RWPE1 (cell line): Measurements from ENCODE around the gene PCDHA1.
"Not testable (repeated sequence)": the region's sequence is repeated elsewhere in the genome, so short reads cannot be mapped to it uniquely, and the experiment has no call there.

Experiments used
- CTCF ChIA-PET: fragments of 350-600 bp; sonication (Branson Sonifier 250); formaldehyde crosslinking; extraction: SDS; loops from one replicate; lab custom pipeline; 2021; lab: Yijun Ruan, JAX
- POLR2A ChIA-PET: fragments of 400-600 bp; formaldehyde crosslinking; extraction: SDS; loops from one replicate; lab custom pipeline; 2020; ENCODE audit warnings: antibody characterized with exemption; ENCODE audit not compliant: low non-redundant PET; lab: Yijun Ruan, JAX
- DNase-seq: peaks from one replicate; pipeline ENCODE4 v3.0.0; 2012; ENCODE audit warnings: low spot score
- H3K27ac ChIP-seq: fragments of 450-650 bp; 2 replicates; pipeline ENCODE4 v1.5.1; 2017
- CTCF ChIP-seq: fragments of 450-650 bp; conservative IDR thresholded peaks from 2 replicates; pipeline ENCODE4 v1.5.1; 2017; ENCODE audit warnings: low read depth, mild to moderate bottlenecking

PCDHA1 gene

DNA sequence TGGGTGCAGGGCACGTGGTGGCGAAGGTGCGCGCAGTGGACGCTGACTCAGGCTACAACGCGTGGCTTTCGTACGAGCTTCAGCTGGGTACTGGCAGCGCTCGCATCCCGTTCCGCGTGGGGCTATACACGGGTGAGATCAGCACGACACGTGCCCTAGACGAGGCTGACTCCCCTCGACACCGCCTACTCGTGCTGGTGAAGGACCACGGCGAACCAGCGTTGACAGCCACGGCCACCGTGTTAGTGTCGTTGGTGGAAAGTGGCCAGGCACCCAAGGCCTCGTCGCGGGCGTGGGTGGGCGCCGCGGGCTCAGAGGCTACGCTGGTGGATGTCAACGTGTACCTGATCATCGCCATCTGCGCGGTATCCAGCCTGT is 10.8 kb downstream of the PCDHA1 start:
- DNase-seq = no peak
- TF ChIP-seq CTCF = no peak
- no peak overlapping the region for H3K27ac ChIP-seq
- ChIA-PET CTCF (no interaction called here), POLR2A (no interaction called here)

DNA sequence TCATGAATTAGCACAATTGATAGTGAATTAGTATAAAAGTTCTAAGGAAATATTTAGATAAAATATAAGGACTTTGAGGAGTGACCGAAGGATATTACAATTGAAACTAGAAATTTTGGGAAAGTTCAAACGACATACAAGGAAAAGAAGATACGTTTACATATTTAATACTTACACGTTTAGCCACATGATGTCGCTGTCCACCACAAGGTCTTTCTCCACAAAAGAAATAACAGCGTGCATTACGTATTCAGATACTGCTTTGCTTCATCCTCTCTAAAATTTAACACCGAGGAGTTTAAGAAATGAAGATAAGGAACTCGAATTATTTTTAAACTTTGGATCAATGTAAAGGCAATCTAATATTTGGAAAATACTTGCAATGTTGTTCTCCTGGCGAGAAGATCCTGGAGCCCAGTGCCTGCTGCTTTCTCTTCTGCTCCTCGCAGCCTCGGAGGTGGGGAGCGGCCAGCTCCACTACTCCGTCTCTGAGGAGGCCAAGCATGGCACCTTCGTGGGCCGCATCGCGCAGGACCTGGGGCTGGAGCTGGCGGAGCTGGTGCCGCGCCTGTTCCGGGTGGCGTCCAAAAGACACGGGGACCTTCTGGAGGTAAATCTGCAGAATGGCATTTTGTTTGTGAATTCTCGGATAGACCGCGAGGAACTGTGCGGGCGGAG is 15.0 kb downstream of the PCDHA1 start, which contains the start of gene PCDHA3:
Gene PCDHA3 (plus strand): TSS at position 242 of the 678 bp plus-strand sequence.
- ChIA-PET CTCF (no interaction called here), POLR2A (no interaction called here)
- no peak within 1 kb of the TSS for H3K27ac ChIP-seq
- no peak for TF ChIP-seq CTCF
- DNase-seq = no peak

- no peak for TF ChIP-seq CTCF
- no peak overlapping the region for H3K27ac ChIP-seq
- ChIA-PET POLR2A (no interaction called here), CTCF (no interaction called here)
- DNase-seq = no peak
Measured at GRCh38 chr5:140801494-140801841, 15.5 kb downstream of the PCDHA1 start.

- CTCF ChIA-PET = interaction anchor here (1.1 kb wide), 1 partner anchor 14 kb away, joined by 6 read pairs; no protein-coding TSS in a partner anchor
- DNase-seq, H3K27ac ChIP-seq, POLR2A ChIA-PET: not testable (repeated sequence)
Measured at GRCh38 chr5:140802381-140802780, 16.4 kb downstream of the PCDHA1 start.

DNA sequence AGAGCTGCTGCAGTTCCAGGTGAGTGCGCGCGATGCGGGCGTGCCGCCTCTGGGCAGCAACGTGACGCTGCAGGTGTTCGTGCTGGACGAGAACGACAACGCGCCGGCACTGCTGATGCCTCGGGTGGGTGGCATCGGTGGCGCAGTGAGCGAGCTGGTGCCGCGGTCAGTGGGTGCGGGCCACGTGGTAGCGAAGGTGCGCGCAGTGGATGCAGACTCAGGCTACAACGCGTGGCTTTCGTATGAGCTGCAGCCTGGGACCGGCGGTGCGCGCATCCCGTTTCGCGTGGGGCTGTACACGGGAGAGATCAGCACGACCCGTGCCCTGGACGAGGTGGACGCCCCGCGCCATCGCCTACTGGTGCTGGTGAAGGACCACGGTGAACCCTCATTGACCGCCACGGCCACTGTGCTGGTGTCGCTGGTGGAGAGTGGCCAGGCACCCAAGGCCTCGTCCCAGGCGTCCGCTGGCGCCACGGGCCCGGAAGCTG is 16.9 kb downstream of the PCDHA1 start:
- no peak overlapping the region for H3K27ac ChIP-seq
- no peak for DNase-seq
- POLR2A ChIA-PET = no interaction called here
- CTCF ChIA-PET = interaction anchor here (1.1 kb wide), 1 partner anchor 14 kb away, joined by 6 read pairs; no protein-coding TSS in a partner anchor
- TF ChIP-seq CTCF = no peak

GRCh38 chr5:140806834-140807775 is 21.2 kb downstream of the PCDHA1 start, which contains the start of gene PCDHA4:
PCDHA4 (plus strand) TSS chr5:140807068.
- no peak for DNase-seq
- ChIA-PET POLR2A (no interaction called here), CTCF (interaction anchor here (0.6 to 1.9 kb wide), 3 partner anchors 30 to 196 kb away, joined by 3 to 10 read pairs (median 3); partner anchors contain the start of gene PCDHA8)
- TF ChIP-seq CTCF = no peak
- no peak within 1 kb of the TSS for H3K27ac ChIP-seq

GRCh38 chr5:140808241-140808888 is 22.4 kb downstream of the PCDHA1 start:
- DNase-seq, POLR2A ChIA-PET, H3K27ac ChIP-seq: not testable (repeated sequence)
- CTCF ChIA-PET = interaction anchor here (0.6 to 1.6 kb wide), 2 partner anchors 14 to 195 kb away, joined by 3 to 7 read pairs; no protein-coding TSS in a partner anchor
